ENCODE data around the gene IL34. TPM values are rescaled to one million over a fixed set of nuclear protein-coding genes. Genes with fewer than 3 reads are reported as not detected.

The IL34 gene
- total and polyA plus RNA-seq, 2 of the 13 experiments (the other 11 are each of a cell fraction or from before 2014, with no cell fraction given), result 1.2 to 1.3 TPM

- ChIA-PET POLR2A (no interaction called here), CTCF (ENCODE audit: low intra/inter-chr PET ratio, low total read pairs) (no interaction called here)
- BruUV-seq (replicated peaks), result no TSS peak
- DNase-seq (ENCODE audit: low spot score) (no peak), ATAC-seq (no peak), FAIRE-seq (no peak)
- Histone ChIP-seq H3K79me2 (ENCODE audit: insufficient read depth, low read length) (no peaks in the 10 kb centered on the region), H3K4me3 (replicated peaks in 1 of 3; ENCODE audit: insufficient read depth in 1 of 3, low read depth in 2 of 3, low read length in 3 of 3) (no peak overlapping the region), H3K4me2 (ENCODE audit: low read depth, low read length) (no peak overlapping the region), H2AFZ (ENCODE audit: low read length) (no peak overlapping the region), H3K4me1 (ENCODE audit: insufficient read depth, low read length) (peaks cover 51% of the 10 kb centered on the region), H3K27ac (ENCODE audit: extremely low read length, insufficient read depth, low read length) (no peak overlapping the region), H3K9me3 (ENCODE audit: low read length) (no peaks in the 10 kb centered on the region), H3K27me3 (ENCODE audit: control insufficient read depth in 1 of 2, insufficient read depth in 2 of 2, low read length in 2 of 2) (no peaks in the 10 kb centered on the region), H4K20me1 (ENCODE audit: insufficient read depth, low read length) (no peaks in the 10 kb centered on the region), H3K9ac (ENCODE audit: insufficient read depth, low read depth, low read length) (no peak overlapping the region), H3K36me3 (replicated peaks in 1 of 2; ENCODE audit: control insufficient read depth in 1 of 2, insufficient read depth in 2 of 2, low read length in 2 of 2) (peaks cover 8% of the 10 kb centered on the region in 2 experiments; a peak in 2 of 5 replicates)
- in situ Hi-C loops (cut with HindIII; ENCODE audit: extremely low pct_ligation_motif_present, low pct_unique_long_range_greater_than_20kb) (no loop called here), intact Hi-C loops (cut with micrococcal nuclease; ENCODE audit: unreplicated experiment) (no loop called here)
- 97% methylated on average over 10 of the region's 10 CpGs for WGBS (ENCODE audit: low lambda C conversion rate)
- TF ChIP-seq ZNF747 (CRISPR knock-in tag; IDR thresholded peaks at IDR 0.05; ENCODE audit: borderline replicate concordance), result no peak
Observed at GRCh38 chr16:70698901-70699300, 52.5 kb downstream of the IL34 start.

GRCh38 chr16:70699696-70700095 is 53.3 kb downstream of the IL34 start:
- Histone ChIP-seq H3K9me3 (ENCODE audit: low read length) (no peaks in the 10 kb centered on the region), H3K4me2 (ENCODE audit: low read depth, low read length) (no peak overlapping the region), H3K27me3 (ENCODE audit: control insufficient read depth in 1 of 2, insufficient read depth in 2 of 2, low read length in 2 of 2) (no peaks in the 10 kb centered on the region), H3K27ac (ENCODE audit: extremely low read length, insufficient read depth, low read length) (no peak overlapping the region), H3K36me3 (replicated peaks in 1 of 2; ENCODE audit: control insufficient read depth in 1 of 2, insufficient read depth in 2 of 2, low read length in 2 of 2) (peaks cover 6 to 8% of the 10 kb centered on the region in 2 experiments; a peak in 2 of 5 replicates), H3K4me1 (ENCODE audit: insufficient read depth, low read length) (peaks cover 55% of the 10 kb centered on the region), H4K20me1 (ENCODE audit: insufficient read depth, low read length) (no peaks in the 10 kb centered on the region), H2AFZ (ENCODE audit: low read length) (no peak overlapping the region), H3K79me2 (ENCODE audit: insufficient read depth, low read length) (no peaks in the 10 kb centered on the region), H3K4me3 (replicated peaks in 1 of 3; ENCODE audit: insufficient read depth in 1 of 3, low read depth in 2 of 3, low read length in 3 of 3) (no peak overlapping the region), H3K9ac (ENCODE audit: insufficient read depth, low read depth, low read length) (no peak overlapping the region)
- ChIA-PET CTCF (ENCODE audit: low intra/inter-chr PET ratio, low total read pairs) (no interaction called here), POLR2A (no interaction called here)
- DNase-seq (ENCODE audit: low spot score) (no peak), ATAC-seq (no peak), FAIRE-seq (no peak)
- in situ Hi-C loops (cut with HindIII; ENCODE audit: extremely low pct_ligation_motif_present, low pct_unique_long_range_greater_than_20kb) (no loop called here), intact Hi-C loops (cut with micrococcal nuclease; ENCODE audit: unreplicated experiment) (no loop called here)
- WGBS (ENCODE audit: low lambda C conversion rate), result 99% methylated on average over 10 of the region's 17 CpGs
- no peak for TF ChIP-seq NCOA1 (CRISPR knock-in tag; IDR thresholded peaks at IDR 0.05)
- TF ChIP-seq HIC2 (CRISPR knock-in tag; IDR thresholded peaks at IDR 0.05; ENCODE audit: low read depth), result no peak
- no peak for TF ChIP-seq ZNF598 (CRISPR knock-in tag; IDR thresholded peaks at IDR 0.05; ENCODE audit: borderline replicate concordance)
- TF ChIP-seq ZNF34 (CRISPR knock-in tag; IDR thresholded peaks at IDR 0.05; ENCODE audit: borderline replicate concordance), result no peak
- TF ChIP-seq ELF4 (CRISPR knock-in tag; IDR thresholded peaks at IDR 0.05; ENCODE audit: borderline replicate concordance), result no peak
- TF ChIP-seq KLF13 (CRISPR knock-in tag; IDR thresholded peaks at IDR 0.05), result no peak
- TF ChIP-seq GTF3A (CRISPR knock-in tag; conservative IDR thresholded peaks at IDR 0.05), result no peak
- no peak for TF ChIP-seq PAXIP1 (CRISPR knock-in tag; conservative IDR thresholded peaks at IDR 0.05)
- no peak for TF ChIP-seq CREM (IDR thresholded peaks at IDR 0.05)
- no peak for TF ChIP-seq CREM (CRISPR knock-in tag; IDR thresholded peaks at IDR 0.05)
- TF ChIP-seq ZNF530 (CRISPR knock-in tag; IDR thresholded peaks at IDR 0.05; ENCODE audit: low read depth), result no peak
- no TSS peak for BruUV-seq (replicated peaks)
